ENCODE measurements around the gene UNC5CL. TPM values are rescaled to one million over a fixed set of nuclear protein-coding genes. Genes with fewer than 3 reads are reported as not detected.

UNC5CL gene
- total and polyA plus RNA-seq, 2 experiments from 2014 or later, result not detected

GRCh38 chr6:41062056-41062455 is 23.0 kb upstream of the UNC5CL start:
- Histone ChIP-seq H4K20me1 (ENCODE audit: insufficient read depth) (no peaks in the 10 kb centered on the region), H2AFZ (no peak overlapping the region), H3K9ac (no peak overlapping the region), H3K4me3 (no peak overlapping the region), H3K9me3 (ENCODE audit: low read depth) (no peaks in the 10 kb centered on the region), H3K9me2 (ENCODE audit: insufficient read depth) (no peaks in the 10 kb centered on the region), H3K27me3 (replicated peaks; ENCODE audit: insufficient read depth) (no peaks in the 10 kb centered on the region), H3K27ac (no peak overlapping the region), H3K4me2 (ENCODE audit: unreplicated experiment) (no peak overlapping the region), H3K36me3 (ENCODE audit: low read depth) (no peaks in the 10 kb centered on the region), H3F3A (ENCODE audit: insufficient read depth) (peaks cover 7% of the 10 kb centered on the region; the same call in 1 of the 2 replicates), H3K79me2 (ENCODE audit: insufficient read depth) (no peaks in the 10 kb centered on the region), H3K4me1 (ENCODE audit: insufficient read depth) (peaks cover 7% of the 10 kb centered on the region; the same call in 1 of the 2 replicates)
- TF ChIP-seq EZH2phosphoT487 (IDR thresholded peaks at IDR 0.05; ENCODE audit: insufficient read depth, low read depth) (no peak), EZH2 (IDR thresholded peaks at IDR 0.05; ENCODE audit: insufficient read depth, poor library complexity, severe bottlenecking) (no peak)
- in situ Hi-C loops (cut with MboI), result no loop called here
- WGBS, 2 experiments (ENCODE audit: low coverage in 1 of 2, low lambda C conversion rate in 2 of 2, missing lambda C conversion rate in 2 of 2), result 96 to 100% methylated on average over 1 of the region's 1 CpG
- DNase-seq, result no peak

GRCh38 chr6:41061196-41061726 is 22.2 kb upstream of the UNC5CL start:
- Histone ChIP-seq H3K4me1 (ENCODE audit: insufficient read depth) (peaks cover 7% of the 10 kb centered on the region; the same call in 1 of the 2 replicates), H4K20me1 (ENCODE audit: insufficient read depth) (no peaks in the 10 kb centered on the region), H3K79me2 (ENCODE audit: insufficient read depth) (no peaks in the 10 kb centered on the region), H3K27ac (no peak overlapping the region), H3K4me3 (no peak overlapping the region), H3K36me3 (ENCODE audit: low read depth) (no peaks in the 10 kb centered on the region), H3F3A (ENCODE audit: insufficient read depth) (peaks cover 7% of the 10 kb centered on the region; the same call in 1 of the 2 replicates), H3K9me3 (ENCODE audit: low read depth) (no peaks in the 10 kb centered on the region), H2AFZ (no peak overlapping the region), H3K9me2 (ENCODE audit: insufficient read depth) (no peaks in the 10 kb centered on the region), H3K27me3 (replicated peaks; ENCODE audit: insufficient read depth) (no peaks in the 10 kb centered on the region), H3K4me2 (ENCODE audit: unreplicated experiment) (no peak overlapping the region), H3K9ac (no peak overlapping the region)
- TF ChIP-seq EZH2phosphoT487 (IDR thresholded peaks at IDR 0.05; ENCODE audit: insufficient read depth, low read depth), result no peak
- TF ChIP-seq EZH2 (IDR thresholded peaks at IDR 0.05; ENCODE audit: insufficient read depth, poor library complexity, severe bottlenecking), result no peak
- 93 to 96% methylated on average over 13 of the region's 13 CpGs for WGBS, 2 experiments (ENCODE audit: low coverage in 1 of 2, low lambda C conversion rate in 2 of 2, missing lambda C conversion rate in 2 of 2)
- in situ Hi-C loops (cut with MboI), result no loop called here
- no peak for DNase-seq

GRCh38 chr6:41059556-41059955 is 20.5 kb upstream of the UNC5CL start:
- Histone ChIP-seq H2AFZ (no peak overlapping the region), H3K9me3 (ENCODE audit: low read depth) (no peaks in the 10 kb centered on the region), H3K9ac (no peak overlapping the region), H3F3A (ENCODE audit: insufficient read depth) (peaks cover 7% of the 10 kb centered on the region; the same call in 1 of the 2 replicates), H4K20me1 (ENCODE audit: insufficient read depth) (no peaks in the 10 kb centered on the region), H3K9me2 (ENCODE audit: insufficient read depth) (no peaks in the 10 kb centered on the region), H3K4me1 (ENCODE audit: insufficient read depth) (peaks cover 7% of the 10 kb centered on the region; the same call in 1 of the 2 replicates), H3K79me2 (ENCODE audit: insufficient read depth) (no peaks in the 10 kb centered on the region), H3K36me3 (ENCODE audit: low read depth) (no peaks in the 10 kb centered on the region), H3K4me3 (no peak overlapping the region), H3K27me3 (replicated peaks; ENCODE audit: insufficient read depth) (no peaks in the 10 kb centered on the region), H3K4me2 (ENCODE audit: unreplicated experiment) (no peak overlapping the region), H3K27ac (no peak overlapping the region)
- 41 to 53% methylated on average over 1 of the region's 1 CpG for WGBS, 2 experiments (ENCODE audit: low coverage in 1 of 2, low lambda C conversion rate in 2 of 2, missing lambda C conversion rate in 2 of 2)
- in situ Hi-C loops (cut with MboI), result no loop called here
- TF ChIP-seq EZH2 (IDR thresholded peaks at IDR 0.05; ENCODE audit: insufficient read depth, poor library complexity, severe bottlenecking), result no peak
- no peak for TF ChIP-seq EZH2phosphoT487 (IDR thresholded peaks at IDR 0.05; ENCODE audit: insufficient read depth, low read depth)
- DNase-seq, result peak; percentile 62

- Histone ChIP-seq H3F3A (ENCODE audit: insufficient read depth) (peaks cover 7% of the 10 kb centered on the region; the same call in 1 of the 2 replicates), H3K79me2 (ENCODE audit: insufficient read depth) (no peaks in the 10 kb centered on the region), H2AFZ (no peak overlapping the region), H3K4me3 (no peak overlapping the region), H3K4me1 (ENCODE audit: insufficient read depth) (peaks cover 7% of the 10 kb centered on the region; the same call in 1 of the 2 replicates), H3K27ac (no peak overlapping the region), H3K4me2 (ENCODE audit: unreplicated experiment) (no peak overlapping the region), H3K36me3 (ENCODE audit: low read depth) (no peaks in the 10 kb centered on the region), H3K9me2 (ENCODE audit: insufficient read depth) (no peaks in the 10 kb centered on the region), H3K9ac (no peak overlapping the region), H3K27me3 (replicated peaks; ENCODE audit: insufficient read depth) (no peaks in the 10 kb centered on the region), H3K9me3 (ENCODE audit: low read depth) (no peaks in the 10 kb centered on the region), H4K20me1 (ENCODE audit: insufficient read depth) (no peaks in the 10 kb centered on the region)
- no peak for TF ChIP-seq EZH2 (IDR thresholded peaks at IDR 0.05; ENCODE audit: insufficient read depth, poor library complexity, severe bottlenecking)
- 54 to 60% methylated on average over 2 of the region's 2 CpGs for WGBS, 2 experiments (ENCODE audit: low coverage in 1 of 2, low lambda C conversion rate in 2 of 2, missing lambda C conversion rate in 2 of 2)
- DNase-seq, result no peak
- in situ Hi-C loops (cut with MboI), result no loop called here
These were observed 19.8 kb upstream of the UNC5CL start for GRCh38 chr6:41058783-41059181.
